ENCODE results near the gene FAM124A.

Gene FAM124A

GRCh38 chr13:51243832-51244231, 21.6 kb downstream of the FAM124A start:
- H3K4me1 ChIP-seq (ENCODE audit: low read length), result peaks cover 8% of the 10 kb centered on the region
- H4K20me1 ChIP-seq (ENCODE audit: insufficient read depth, low read length), result no peaks in the 10 kb centered on the region
- no peaks in the 10 kb centered on the region for H3K79me2 ChIP-seq (ENCODE audit: low read length)
- H3K36me3 ChIP-seq (replicated peaks; ENCODE audit: low read depth, low read length), result no peaks in the 10 kb centered on the region
- H3K4me2 ChIP-seq (ENCODE audit: low read length), result no peak overlapping the region
- TF ChIP-seq, protein P1, sequence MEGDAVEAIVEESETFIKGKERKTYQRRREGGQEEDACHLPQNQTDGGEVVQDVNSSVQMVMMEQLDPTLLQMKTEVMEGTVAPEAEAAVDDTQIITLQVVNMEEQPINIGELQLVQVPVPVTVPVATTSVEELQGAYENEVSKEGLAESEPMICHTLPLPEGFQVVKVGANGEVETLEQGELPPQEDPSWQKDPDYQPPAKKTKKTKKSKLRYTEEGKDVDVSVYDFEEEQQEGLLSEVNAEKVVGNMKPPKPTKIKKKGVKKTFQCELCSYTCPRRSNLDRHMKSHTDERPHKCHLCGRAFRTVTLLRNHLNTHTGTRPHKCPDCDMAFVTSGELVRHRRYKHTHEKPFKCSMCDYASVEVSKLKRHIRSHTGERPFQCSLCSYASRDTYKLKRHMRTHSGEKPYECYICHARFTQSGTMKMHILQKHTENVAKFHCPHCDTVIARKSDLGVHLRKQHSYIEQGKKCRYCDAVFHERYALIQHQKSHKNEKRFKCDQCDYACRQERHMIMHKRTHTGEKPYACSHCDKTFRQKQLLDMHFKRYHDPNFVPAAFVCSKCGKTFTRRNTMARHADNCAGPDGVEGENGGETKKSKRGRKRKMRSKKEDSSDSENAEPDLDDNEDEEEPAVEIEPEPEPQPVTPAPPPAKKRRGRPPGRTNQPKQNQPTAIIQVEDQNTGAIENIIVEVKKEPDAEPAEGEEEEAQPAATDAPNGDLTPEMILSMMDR (IDR thresholded peaks at IDR 0.05; ENCODE audit: low read depth, low read length), result no peak
- no peak for TF ChIP-seq EZH2phosphoT487 (IDR thresholded peaks at IDR 0.05; ENCODE audit: low read depth)
- no peak overlapping the region for H3K9ac ChIP-seq (ENCODE audit: low read length)
- no peak overlapping the region for H2AFZ ChIP-seq (ENCODE audit: low read depth, low read length)
- no peak overlapping the region for H3K27ac ChIP-seq (ENCODE audit: low read length)
- no peaks in the 10 kb centered on the region for H3K27me3 ChIP-seq (ENCODE audit: low read depth, low read length)
- no peak overlapping the region for H3K4me3 ChIP-seq (ENCODE audit: low read length)
- no peaks in the 10 kb centered on the region for H3K9me3 ChIP-seq (ENCODE audit: insufficient read depth, low read length)

DNA sequence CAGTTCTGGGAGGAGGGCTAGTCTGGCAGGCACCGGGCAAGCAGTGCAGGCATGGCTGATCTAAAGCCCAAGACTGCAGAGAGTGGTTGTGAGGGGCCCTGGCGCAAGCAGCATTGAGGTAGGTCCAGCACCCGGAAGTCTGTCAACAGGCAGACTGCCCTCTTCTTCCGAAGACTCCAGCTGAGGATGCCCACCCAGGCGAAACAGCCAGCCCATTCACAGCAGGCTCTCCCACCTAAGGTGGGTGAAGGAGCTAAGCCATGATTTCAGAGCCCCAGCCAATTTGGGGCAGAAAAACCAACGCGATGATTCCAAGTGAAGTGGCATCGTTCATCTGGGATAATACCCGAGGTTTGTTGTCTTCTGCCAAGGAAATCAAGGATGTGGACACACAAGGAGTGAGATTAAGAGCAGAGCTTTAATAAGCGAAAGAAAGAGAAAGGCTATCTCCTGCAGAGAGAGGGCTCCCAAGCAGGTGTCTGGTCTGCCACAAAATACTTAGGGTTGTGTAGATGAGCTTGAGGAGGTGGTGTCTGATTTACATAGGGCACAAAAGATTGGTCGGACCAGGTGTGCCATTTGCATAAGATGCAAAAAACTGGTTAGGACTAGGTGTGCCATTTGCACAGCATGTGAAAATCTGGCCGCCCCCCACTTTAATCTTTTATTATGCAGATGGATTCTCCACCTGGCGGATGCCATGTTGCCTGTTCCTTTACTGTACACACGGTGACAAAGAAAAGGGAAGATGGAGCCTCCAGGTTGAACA, 22.6 kb downstream of the FAM124A start:
- Histone ChIP-seq H3K79me2 (ENCODE audit: low read length) (no peaks in the 10 kb centered on the region), H3K27me3 (ENCODE audit: low read depth, low read length) (no peaks in the 10 kb centered on the region)

DNA sequence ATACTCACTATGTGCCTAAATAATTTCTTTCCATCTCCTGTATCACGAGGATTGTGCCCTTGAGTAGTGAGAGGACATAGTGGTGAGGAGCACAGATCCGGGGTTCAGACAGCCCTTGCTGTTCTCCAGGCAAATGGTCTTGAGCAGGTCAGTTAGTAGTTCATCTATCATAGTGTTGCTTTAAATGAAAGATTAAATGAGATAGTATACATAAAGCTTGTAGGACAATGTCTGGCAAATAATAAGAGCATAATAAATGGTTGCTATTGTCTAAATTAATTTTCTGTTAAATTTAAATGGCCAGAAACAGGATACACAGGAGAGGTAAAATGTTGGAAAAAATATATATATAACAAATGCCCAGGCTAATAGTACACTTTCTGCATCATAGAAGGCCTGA, 23.4 kb downstream of the FAM124A start:
- Histone ChIP-seq H2AFZ (ENCODE audit: low read depth, low read length) (no peak overlapping the region), H3K36me3 (replicated peaks; ENCODE audit: low read depth, low read length) (no peaks in the 10 kb centered on the region), H3K4me1 (ENCODE audit: low read length) (no peaks in the 10 kb centered on the region), H3K9me3 (ENCODE audit: insufficient read depth, low read length) (no peaks in the 10 kb centered on the region), H3K9ac (ENCODE audit: low read length) (no peak overlapping the region), H3K27me3 (ENCODE audit: low read depth, low read length) (no peaks in the 10 kb centered on the region), H4K20me1 (ENCODE audit: insufficient read depth, low read length) (no peaks in the 10 kb centered on the region), H3K79me2 (ENCODE audit: low read length) (no peaks in the 10 kb centered on the region), H3K27ac (ENCODE audit: low read length) (no peak overlapping the region), H3K4me2 (ENCODE audit: low read length) (no peak overlapping the region), H3K4me3 (ENCODE audit: low read length) (no peak overlapping the region)
- TF ChIP-seq EZH2phosphoT487 (IDR thresholded peaks at IDR 0.05; ENCODE audit: low read depth), result no peak
- TF ChIP-seq, protein P1 (IDR thresholded peaks at IDR 0.05; ENCODE audit: low read depth, low read length), result no peak

More for the DNA sequence above, 22.6 kb downstream of the FAM124A start:
- Histone ChIP-seq H3K4me2 (ENCODE audit: low read length) (no peak overlapping the region), H3K4me3 (ENCODE audit: low read length) (no peak overlapping the region), H3K4me1 (ENCODE audit: low read length) (no peaks in the 10 kb centered on the region), H4K20me1 (ENCODE audit: insufficient read depth, low read length) (no peaks in the 10 kb centered on the region), H3K9me3 (ENCODE audit: insufficient read depth, low read length) (no peaks in the 10 kb centered on the region), H3K36me3 (replicated peaks; ENCODE audit: low read depth, low read length) (no peaks in the 10 kb centered on the region), H3K27ac (ENCODE audit: low read length) (no peak overlapping the region), H3K9ac (ENCODE audit: low read length) (no peak overlapping the region), H2AFZ (ENCODE audit: low read depth, low read length) (no peak overlapping the region)
- TF ChIP-seq EZH2phosphoT487 (IDR thresholded peaks at IDR 0.05; ENCODE audit: low read depth), result no peak
- TF ChIP-seq, protein P1 (IDR thresholded peaks at IDR 0.05; ENCODE audit: low read depth, low read length), result no peak

DNA sequence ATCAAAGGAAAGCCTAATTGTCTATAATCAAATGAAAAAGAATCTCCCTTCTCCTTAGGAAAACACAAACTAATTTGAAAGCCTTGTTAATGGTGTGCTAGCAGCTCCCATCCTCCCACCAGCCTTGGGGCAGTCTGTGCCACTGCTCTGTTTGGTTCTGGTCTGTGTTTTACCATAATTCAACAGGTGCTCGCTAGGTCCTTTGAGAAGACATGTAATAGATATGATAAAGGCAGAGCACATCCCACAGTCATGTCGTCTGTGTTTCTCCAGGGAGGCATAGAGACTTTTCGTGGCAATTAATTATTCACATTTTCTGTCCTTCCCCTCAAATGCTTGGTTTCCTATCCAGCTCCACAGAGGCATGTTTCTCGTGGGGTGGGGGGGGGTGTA, 23.8 kb downstream of the FAM124A start:
- H3K27ac ChIP-seq (ENCODE audit: low read length), result no peak overlapping the region
- no peak overlapping the region for H2AFZ ChIP-seq (ENCODE audit: low read depth, low read length)
- H3K9me3 ChIP-seq (ENCODE audit: insufficient read depth, low read length), result no peaks in the 10 kb centered on the region
- no peaks in the 10 kb centered on the region for H3K79me2 ChIP-seq (ENCODE audit: low read length)
- no peaks in the 10 kb centered on the region for H3K36me3 ChIP-seq (replicated peaks; ENCODE audit: low read depth, low read length)
- H3K9ac ChIP-seq (ENCODE audit: low read length), result no peak overlapping the region
- H3K4me1 ChIP-seq (ENCODE audit: low read length), result no peaks in the 10 kb centered on the region
- no peak overlapping the region for H3K4me2 ChIP-seq (ENCODE audit: low read length)
- H3K27me3 ChIP-seq (ENCODE audit: low read depth, low read length), result no peaks in the 10 kb centered on the region
- H4K20me1 ChIP-seq (ENCODE audit: insufficient read depth, low read length), result no peaks in the 10 kb centered on the region
- H3K4me3 ChIP-seq (ENCODE audit: low read length), result no peak overlapping the region
- TF ChIP-seq, protein P1 (IDR thresholded peaks at IDR 0.05; ENCODE audit: low read depth, low read length), result no peak
- no peak for TF ChIP-seq EZH2phosphoT487 (IDR thresholded peaks at IDR 0.05; ENCODE audit: low read depth)

Data from OCI-LY3 (cell line).